Neural cell (in vitro differentiated cells): Measurements from ENCODE around the gene OGA. TPM values are rescaled to one million over a fixed set of nuclear protein-coding genes. Genes with fewer than 3 reads are reported as not detected.

ENCODE experiments used
- H2AFZ ChIP-seq: fragments of 200-600, 300-800 bp; sonication (generic), shearing (Covaris generic); 2 replicates; pipeline ENCODE4 v1.6.0; 2014; ENCODE audit warnings: low read depth, mild to moderate bottlenecking, antibody characterized with exemption, low read length, moderate library complexity
- H3F3A ChIP-seq: fragments of 200-600 bp; shearing (Covaris generic); 2 replicates; pipeline ENCODE4 v1.6.1; 2016; ENCODE audit warnings: mild to moderate bottlenecking, moderate library complexity, mixed read lengths, antibody characterized with exemption, low read length; ENCODE audit not compliant: insufficient read depth, poor library complexity, severe bottlenecking
- H3K27ac ChIP-seq: fragments of 200-600, 300-800 bp; sonication (generic), shearing (Covaris generic); 2 replicates; pipeline ENCODE4 v1.5.1; 2014; ENCODE audit warnings: mild to moderate bottlenecking, low read length, moderate library complexity
- H3K27me3 ChIP-seq: fragments of 300-800, 200-600 bp; sonication (generic), shearing (Covaris generic); 2 replicates; pipeline ENCODE4 v1.6.0; 2014; ENCODE audit warnings: mild to moderate bottlenecking, low read depth, low read length, moderate library complexity; ENCODE audit not compliant: insufficient read depth
- H3K36me3 ChIP-seq: fragments of 300-800, 200-600 bp; sonication (generic), shearing (Covaris generic); 2 replicates; pipeline ENCODE4 v1.5.1; 2014; ENCODE audit warnings: mild to moderate bottlenecking, antibody characterized with exemption, low read length, moderate library complexity; ENCODE audit not compliant: insufficient read depth
- H3K4me2 ChIP-seq: fragments of 300-800, 200-600 bp; sonication (generic), shearing (Covaris generic); 2 replicates; pipeline ENCODE4 v1.6.0; 2014; ENCODE audit warnings: mild to moderate bottlenecking, low read length
- H3K4me3 ChIP-seq: fragments of 300-800, 200-600 bp; sonication (generic), shearing (Covaris generic); 2 replicates; pipeline ENCODE4 v1.5.1; 2014; ENCODE audit warnings: mild to moderate bottlenecking, low read length, moderate library complexity
- H3K79me2 ChIP-seq: fragments of 200-600 bp; shearing (Covaris generic); replicated peaks from 2 replicates; pipeline ENCODE4 v1.6.0; 2014; ENCODE audit warnings: mild to moderate bottlenecking, low read length, moderate library complexity; ENCODE audit not compliant: insufficient read depth
- H3K9ac ChIP-seq: fragments of 300-800, 200-600 bp; sonication (generic), shearing (Covaris generic); 2 replicates; pipeline ENCODE4 v1.6.1; 2016; ENCODE audit warnings: mild to moderate bottlenecking, low read length, mixed read lengths
- H3K9me2 ChIP-seq: fragments of 200-600 bp; shearing (Covaris generic); 2 replicates; pipeline ENCODE4 v1.6.1; 2016; ENCODE audit warnings: mild to moderate bottlenecking, low read length, mixed read lengths; ENCODE audit not compliant: insufficient read depth
- H3K9me3 ChIP-seq: fragments of 200-600, 300-800 bp; sonication (generic), shearing (Covaris generic); 2 replicates; pipeline ENCODE4 v1.6.1; 2016; ENCODE audit warnings: mild to moderate bottlenecking, mixed run types, low read length, moderate library complexity, mixed read lengths
- H4K20me1 ChIP-seq: fragments of 200-600 bp; shearing (Covaris generic); 2 replicates; pipeline ENCODE4 v1.6.1; 2016; ENCODE audit warnings: mild to moderate bottlenecking, mixed run types; ENCODE audit not compliant: insufficient read depth
- EP300 ChIP-seq: fragments of 450-650 bp; conservative IDR thresholded peaks from 2 replicates; pipeline ENCODE4 v1.6.1; 2014; ENCODE audit warnings: antibody characterized with exemption, mild to moderate bottlenecking, moderate library complexity; ENCODE audit not compliant: poor library complexity, severe bottlenecking
- EZH2 ChIP-seq: fragments of 200-600, 300-800 bp; shearing (Covaris generic), sonication (generic); IDR thresholded peaks from 2 replicates; pipeline ENCODE4 v1.6.1; 2014; ENCODE audit warnings: antibody characterized with exemption, low read length, borderline replicate concordance, mild to moderate bottlenecking; ENCODE audit not compliant: insufficient read depth, poor library complexity, severe bottlenecking
- MXI1 ChIP-seq: fragments of 450-650 bp; conservative IDR thresholded peaks from 2 replicates; pipeline ENCODE4 v1.6.1; 2014; ENCODE audit warnings: antibody characterized with exemption, mild to moderate bottlenecking; ENCODE audit not compliant: poor library complexity, severe bottlenecking
- POLR2AphosphoS5 ChIP-seq: IDR thresholded peaks from 2 replicates; pipeline ENCODE4 v1.6.1; 2012
- RAD21 ChIP-seq: fragments of 450-650 bp; conservative IDR thresholded peaks from 2 replicates; pipeline ENCODE4 v1.6.1; 2014; ENCODE audit warnings: antibody characterized with exemption, mild to moderate bottlenecking, moderate library complexity
- SMC3 ChIP-seq: fragments of 450-650 bp; conservative IDR thresholded peaks from 2 replicates; pipeline ENCODE4 v1.6.1; 2014; ENCODE audit warnings: antibody characterized with exemption, mild to moderate bottlenecking, moderate library complexity; ENCODE audit not compliant: poor library complexity
- TAF1 ChIP-seq: IDR thresholded peaks from 2 replicates; pipeline ENCODE4 v1.6.1; 2012; ENCODE audit warnings: low read depth
- polyA plus RNA-seq: library from polyadenylated mRNA; depleted of rRNA; stranded (reverse); fragments of >200 nt; gene quantifications from 2 replicates; pipeline ENCODE4 v1.2.3, GENCODE V29; 2014
- TF ChIP-seq, protein P1 (sequence below): IDR thresholded peaks from 2 replicates; pipeline ENCODE4 v1.6.1; 2012; ENCODE audit warnings: borderline replicate concordance
- TF ChIP-seq, protein P2 (sequence below): fragments of 450-650 bp; IDR thresholded peaks from 2 replicates; pipeline ENCODE4 v1.5.1; 2014; ENCODE audit warnings: antibody characterized with exemption, mild to moderate bottlenecking, moderate library complexity; ENCODE audit not compliant: poor library complexity, severe bottlenecking

The OGA gene
- polyA plus RNA-seq, 1 donor from 2014 or later = 357 TPM

DNA sequence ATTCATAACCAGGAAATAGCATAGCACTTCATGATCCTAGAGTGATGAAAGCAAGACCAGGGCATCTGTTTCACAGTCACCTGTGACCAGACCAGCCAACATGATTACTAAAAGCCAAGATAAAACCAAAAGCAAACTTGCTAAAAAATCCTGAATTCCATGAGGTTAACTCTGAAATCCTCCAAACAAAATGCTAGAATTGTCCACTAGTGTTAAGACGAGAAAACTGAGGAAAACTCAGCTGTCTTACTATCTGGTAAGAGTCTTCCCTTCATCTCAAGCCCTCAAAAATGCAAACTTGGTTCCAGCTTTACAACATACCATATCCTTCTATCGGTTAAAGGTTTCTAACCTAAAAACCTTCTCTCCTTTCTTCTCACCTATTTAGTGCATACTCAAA lies 33.7 kb downstream of the OGA start:
- Histone ChIP-seq H3K4me3 (no peak overlapping the region), H3K27ac (no peak overlapping the region), H3K36me3 (peaks cover 23% of the 10 kb centered on the region), H3K9me2 (no peaks in the 10 kb centered on the region), H3K4me2 (no peak overlapping the region), H3K9me3 (no peaks in the 10 kb centered on the region), H2AFZ (no peak overlapping the region), H3K27me3 (peaks cover 7% of the 10 kb centered on the region), H3K79me2 (peaks cover 9% of the 10 kb centered on the region), H3F3A (peaks cover 20% of the 10 kb centered on the region), H3K9ac (no peak overlapping the region), H4K20me1 (peaks cover 16% of the 10 kb centered on the region)
- TF ChIP-seq MXI1 (no peak), SMC3 (no peak)
- TF ChIP-seq, protein P1, sequence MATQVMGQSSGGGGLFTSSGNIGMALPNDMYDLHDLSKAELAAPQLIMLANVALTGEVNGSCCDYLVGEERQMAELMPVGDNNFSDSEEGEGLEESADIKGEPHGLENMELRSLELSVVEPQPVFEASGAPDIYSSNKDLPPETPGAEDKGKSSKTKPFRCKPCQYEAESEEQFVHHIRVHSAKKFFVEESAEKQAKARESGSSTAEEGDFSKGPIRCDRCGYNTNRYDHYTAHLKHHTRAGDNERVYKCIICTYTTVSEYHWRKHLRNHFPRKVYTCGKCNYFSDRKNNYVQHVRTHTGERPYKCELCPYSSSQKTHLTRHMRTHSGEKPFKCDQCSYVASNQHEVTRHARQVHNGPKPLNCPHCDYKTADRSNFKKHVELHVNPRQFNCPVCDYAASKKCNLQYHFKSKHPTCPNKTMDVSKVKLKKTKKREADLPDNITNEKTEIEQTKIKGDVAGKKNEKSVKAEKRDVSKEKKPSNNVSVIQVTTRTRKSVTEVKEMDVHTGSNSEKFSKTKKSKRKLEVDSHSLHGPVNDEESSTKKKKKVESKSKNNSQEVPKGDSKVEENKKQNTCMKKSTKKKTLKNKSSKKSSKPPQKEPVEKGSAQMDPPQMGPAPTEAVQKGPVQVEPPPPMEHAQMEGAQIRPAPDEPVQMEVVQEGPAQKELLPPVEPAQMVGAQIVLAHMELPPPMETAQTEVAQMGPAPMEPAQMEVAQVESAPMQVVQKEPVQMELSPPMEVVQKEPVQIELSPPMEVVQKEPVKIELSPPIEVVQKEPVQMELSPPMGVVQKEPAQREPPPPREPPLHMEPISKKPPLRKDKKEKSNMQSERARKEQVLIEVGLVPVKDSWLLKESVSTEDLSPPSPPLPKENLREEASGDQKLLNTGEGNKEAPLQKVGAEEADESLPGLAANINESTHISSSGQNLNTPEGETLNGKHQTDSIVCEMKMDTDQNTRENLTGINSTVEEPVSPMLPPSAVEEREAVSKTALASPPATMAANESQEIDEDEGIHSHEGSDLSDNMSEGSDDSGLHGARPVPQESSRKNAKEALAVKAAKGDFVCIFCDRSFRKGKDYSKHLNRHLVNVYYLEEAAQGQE = no peak

DNA sequence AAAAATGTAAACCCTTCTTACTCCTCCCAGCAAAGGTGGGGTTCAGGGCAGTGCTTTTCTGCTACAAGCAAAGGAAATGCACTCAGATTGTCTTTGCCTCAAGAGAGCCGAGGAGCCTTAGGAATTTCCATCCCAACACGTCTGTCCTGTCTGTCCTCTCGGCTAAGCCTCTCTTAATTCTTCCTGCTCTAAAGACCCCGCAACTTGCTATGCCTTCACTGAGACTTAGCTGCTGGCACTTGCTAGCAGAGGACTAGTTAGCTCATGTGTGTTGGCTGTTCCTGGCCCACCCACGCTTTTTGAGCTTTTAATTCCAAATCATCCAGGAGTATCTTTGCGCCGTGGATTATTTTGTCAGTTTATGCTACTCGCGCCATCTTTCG lies 34.5 kb downstream of the OGA start:
- H3K9ac ChIP-seq = no peak overlapping the region
- peak overlapping the region; percentile 77 for H3K4me3 ChIP-seq
- no peaks in the 10 kb centered on the region for H3K9me2 ChIP-seq
- H3K79me2 ChIP-seq = peaks cover 9% of the 10 kb centered on the region
- H3K4me2 ChIP-seq = peak overlapping the region; percentile 82
- TF ChIP-seq MXI1 (no peak), RAD21 (no peak), EP300 (no peak), EZH2 (no peak), SMC3 (no peak), TAF1 (no peak), POLR2AphosphoS5 (no peak)
- TF ChIP-seq, protein P2, sequence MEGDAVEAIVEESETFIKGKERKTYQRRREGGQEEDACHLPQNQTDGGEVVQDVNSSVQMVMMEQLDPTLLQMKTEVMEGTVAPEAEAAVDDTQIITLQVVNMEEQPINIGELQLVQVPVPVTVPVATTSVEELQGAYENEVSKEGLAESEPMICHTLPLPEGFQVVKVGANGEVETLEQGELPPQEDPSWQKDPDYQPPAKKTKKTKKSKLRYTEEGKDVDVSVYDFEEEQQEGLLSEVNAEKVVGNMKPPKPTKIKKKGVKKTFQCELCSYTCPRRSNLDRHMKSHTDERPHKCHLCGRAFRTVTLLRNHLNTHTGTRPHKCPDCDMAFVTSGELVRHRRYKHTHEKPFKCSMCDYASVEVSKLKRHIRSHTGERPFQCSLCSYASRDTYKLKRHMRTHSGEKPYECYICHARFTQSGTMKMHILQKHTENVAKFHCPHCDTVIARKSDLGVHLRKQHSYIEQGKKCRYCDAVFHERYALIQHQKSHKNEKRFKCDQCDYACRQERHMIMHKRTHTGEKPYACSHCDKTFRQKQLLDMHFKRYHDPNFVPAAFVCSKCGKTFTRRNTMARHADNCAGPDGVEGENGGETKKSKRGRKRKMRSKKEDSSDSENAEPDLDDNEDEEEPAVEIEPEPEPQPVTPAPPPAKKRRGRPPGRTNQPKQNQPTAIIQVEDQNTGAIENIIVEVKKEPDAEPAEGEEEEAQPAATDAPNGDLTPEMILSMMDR = no peak
- TF ChIP-seq, protein P1 = no peak
- H3F3A ChIP-seq = peaks cover 20% of the 10 kb centered on the region
- peaks cover 23% of the 10 kb centered on the region for H3K36me3 ChIP-seq
- peaks cover 16% of the 10 kb centered on the region for H3K27me3 ChIP-seq
- H3K27ac ChIP-seq = no peak overlapping the region
- peaks cover 16% of the 10 kb centered on the region for H4K20me1 ChIP-seq
- H2AFZ ChIP-seq = no peak overlapping the region
- no peaks in the 10 kb centered on the region for H3K9me3 ChIP-seq
